ENCODE measurements around the gene TRPV6. TPM values are rescaled to one million over a fixed set of nuclear protein-coding genes. Genes with fewer than 3 reads are reported as not detected.

The TRPV6 gene
- total and polyA plus RNA-seq, 4 donors = 0.33 to 0.69 (median 0.50) TPM; not detected in 1

GRCh38 chr7:142901426-142902259 lies 16.1 kb upstream of the TRPV6 start:
- no peak overlapping the region for H3K27ac ChIP-seq (ENCODE audit: low read depth in 1 of 2, low read length in 2 of 2)
- 79 to 83% methylated on average over 15 of the region's 15 CpGs for WGBS, 2 donors
- no peaks in the 10 kb centered on the region for H3K27me3 ChIP-seq (ENCODE audit: control insufficient read depth in 1 of 2, insufficient read depth in 2 of 2, low read length in 1 of 2)
- peaks cover 3% of the 10 kb centered on the region for H3K9me3 ChIP-seq (ENCODE audit: control insufficient read depth, low read length)
- no peaks in the 10 kb centered on the region for H3K4me1 ChIP-seq (ENCODE audit: control insufficient read depth in 1 of 2, insufficient read depth in 2 of 2, low read length in 2 of 2)
- DNase-seq = no peak
- H3K36me3 ChIP-seq (ENCODE audit: control insufficient read depth in 1 of 2, insufficient read depth in 2 of 2, low read length in 1 of 2) = no peaks in the 10 kb centered on the region
- no peak overlapping the region for H3K4me3 ChIP-seq (ENCODE audit: low read length in 2 of 2)
- intact Hi-C loops (cut with DNase I) = no loop called here
- ATAC-seq (ENCODE audit: low FRiP score) = no peak

- ATAC-seq (ENCODE audit: low FRiP score) (no peak), DNase-seq (no peak)
- H3K27me3 ChIP-seq (ENCODE audit: control insufficient read depth in 1 of 2, insufficient read depth in 2 of 2, low read length in 1 of 2) = no peaks in the 10 kb centered on the region
- 29 to 46% methylated on average over 3 of the region's 3 CpGs for WGBS, 2 donors
- H3K36me3 ChIP-seq (ENCODE audit: control insufficient read depth in 1 of 2, insufficient read depth in 2 of 2, low read length in 1 of 2) = no peaks in the 10 kb centered on the region
- H3K9me3 ChIP-seq (ENCODE audit: control insufficient read depth, low read length) = peaks cover under 1% of the 10 kb centered on the region
- H3K4me3 ChIP-seq (ENCODE audit: low read length in 2 of 2) = no peak overlapping the region
- H3K27ac ChIP-seq (ENCODE audit: low read depth in 1 of 2, low read length in 2 of 2) = no peak overlapping the region
- intact Hi-C loops (cut with DNase I) = no loop called here
- H3K4me1 ChIP-seq (ENCODE audit: control insufficient read depth in 1 of 2, insufficient read depth in 2 of 2, low read length in 2 of 2) = no peaks in the 10 kb centered on the region
Observed at GRCh38 chr7:142899661-142900060, 14.1 kb upstream of the TRPV6 start.

- WGBS, 2 donors = 69 to 79% methylated on average over 3 of the region's 3 CpGs
- DNase-seq = no peak
- Histone ChIP-seq H3K27me3 (ENCODE audit: control insufficient read depth in 1 of 2, insufficient read depth in 2 of 2, low read length in 1 of 2) (no peaks in the 10 kb centered on the region), H3K27ac (ENCODE audit: low read depth in 1 of 2, low read length in 2 of 2) (no peak overlapping the region), H3K4me1 (ENCODE audit: control insufficient read depth in 1 of 2, insufficient read depth in 2 of 2, low read length in 2 of 2) (no peaks in the 10 kb centered on the region), H3K9me3 (ENCODE audit: control insufficient read depth, low read length) (no peaks in the 10 kb centered on the region), H3K4me3 (ENCODE audit: low read length in 2 of 2) (no peak overlapping the region), H3K36me3 (ENCODE audit: control insufficient read depth in 1 of 2, insufficient read depth in 2 of 2, low read length in 1 of 2) (no peaks in the 10 kb centered on the region)
- ATAC-seq (ENCODE audit: low FRiP score) = no peak
- intact Hi-C loops (cut with DNase I) = no loop called here
Observed at GRCh38 chr7:142898377-142899170, 13.0 kb upstream of the TRPV6 start.

DNA sequence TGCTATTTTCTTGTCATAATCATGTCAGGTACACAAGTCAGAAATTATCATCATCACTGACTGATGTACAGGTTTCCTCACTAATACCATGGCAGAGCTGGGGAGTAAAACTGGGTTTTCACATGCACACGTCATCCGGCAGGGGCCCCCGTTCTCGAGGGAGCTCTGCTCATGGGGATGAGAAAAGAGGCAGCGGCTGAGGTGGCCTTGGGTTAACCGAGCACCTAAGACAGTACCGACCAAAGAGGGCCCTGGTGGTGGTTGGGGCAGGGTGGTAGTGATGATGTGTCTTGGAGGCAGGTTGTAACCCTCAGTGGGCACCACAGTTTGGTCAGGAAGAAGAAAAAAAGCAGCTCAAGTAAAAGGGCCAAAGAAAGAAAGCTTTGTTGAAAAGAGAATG lies 12.1 kb upstream of the TRPV6 start:
- no peaks in the 10 kb centered on the region for H3K4me1 ChIP-seq (ENCODE audit: control insufficient read depth in 1 of 2, insufficient read depth in 2 of 2, low read length in 2 of 2)
- H3K36me3 ChIP-seq (ENCODE audit: control insufficient read depth in 1 of 2, insufficient read depth in 2 of 2, low read length in 1 of 2) = no peaks in the 10 kb centered on the region
- ATAC-seq (ENCODE audit: low FRiP score) = no peak
- DNase-seq = no peak
- no peak overlapping the region for H3K27ac ChIP-seq (ENCODE audit: low read depth in 1 of 2, low read length in 2 of 2)
- no peaks in the 10 kb centered on the region for H3K9me3 ChIP-seq (ENCODE audit: control insufficient read depth, low read length)
- H3K27me3 ChIP-seq (ENCODE audit: control insufficient read depth in 1 of 2, insufficient read depth in 2 of 2, low read length in 1 of 2) = no peaks in the 10 kb centered on the region
- H3K4me3 ChIP-seq (ENCODE audit: low read length in 2 of 2) = no peak overlapping the region
- intact Hi-C loops (cut with DNase I) = no loop called here
- 87 to 92% methylated on average over 7 of the region's 7 CpGs for WGBS, 2 donors

DNA sequence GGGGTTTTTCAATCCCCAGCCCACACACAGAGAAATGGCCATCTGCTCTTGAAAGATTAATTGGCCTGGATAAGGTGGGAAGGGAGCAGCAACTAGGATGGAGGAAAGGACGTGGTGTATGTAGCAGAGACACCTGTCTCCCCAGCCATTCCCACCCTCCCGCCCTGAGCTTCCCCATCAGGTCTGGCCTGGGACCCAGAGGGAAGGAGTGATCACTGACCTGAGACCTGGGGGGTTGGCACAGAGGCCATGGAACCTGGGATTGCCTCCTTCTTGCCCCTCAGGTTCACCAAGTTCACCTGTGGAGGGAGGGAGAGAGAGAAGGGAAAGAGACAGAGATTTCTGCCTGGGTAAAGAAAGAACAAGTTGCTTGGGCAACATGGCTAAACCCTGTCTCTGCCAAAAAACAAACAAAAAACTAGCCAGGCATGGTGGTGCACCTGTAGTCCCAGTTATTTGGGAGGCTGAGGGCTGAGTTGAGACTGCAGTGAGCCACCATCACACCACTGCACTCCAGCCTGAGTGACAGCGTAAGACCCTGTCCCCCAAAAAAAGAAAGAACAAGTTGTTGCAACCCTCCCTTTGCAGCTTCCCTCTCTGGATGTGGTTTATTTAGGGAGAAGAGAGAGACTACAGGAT lies 11.3 kb upstream of the TRPV6 start:
- 90 to 98% methylated on average over 3 of the region's 3 CpGs for WGBS, 2 donors

DNA sequence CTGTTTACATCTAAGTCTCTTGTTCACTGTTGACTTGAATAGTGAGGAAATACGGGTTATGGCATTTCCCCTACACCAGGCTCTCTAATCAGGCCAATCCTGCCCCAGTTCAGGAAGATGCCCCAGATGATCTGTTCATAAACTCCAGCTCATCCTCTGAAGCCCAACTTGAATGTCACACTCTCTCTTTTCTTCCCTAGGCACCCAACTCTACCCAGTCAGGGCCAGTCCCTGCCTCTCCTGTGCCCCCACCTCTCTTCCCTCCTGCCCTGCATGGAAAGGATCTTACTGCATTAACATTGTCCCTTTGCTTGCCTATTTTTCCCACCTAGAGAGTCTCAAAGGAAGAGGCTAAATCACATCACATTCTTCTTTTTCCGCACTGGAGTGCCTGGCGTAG lies 10.6 kb upstream of the TRPV6 start:
- intact Hi-C loops (cut with DNase I) = no loop called here
- ATAC-seq (ENCODE audit: low FRiP score) (no peak), DNase-seq (no peak)
- H3K36me3 ChIP-seq (ENCODE audit: control insufficient read depth in 1 of 2, insufficient read depth in 2 of 2, low read length in 1 of 2) = no peaks in the 10 kb centered on the region
- no peaks in the 10 kb centered on the region for H3K27me3 ChIP-seq (ENCODE audit: control insufficient read depth in 1 of 2, insufficient read depth in 2 of 2, low read length in 1 of 2)
- no peaks in the 10 kb centered on the region for H3K9me3 ChIP-seq (ENCODE audit: control insufficient read depth, low read length)
- no peak overlapping the region for H3K4me3 ChIP-seq (ENCODE audit: low read length in 2 of 2)
- WGBS, 2 donors = 94 to 95% methylated on average over 3 of the region's 3 CpGs
- no peak overlapping the region for H3K27ac ChIP-seq (ENCODE audit: low read depth in 1 of 2, low read length in 2 of 2)
- H3K4me1 ChIP-seq (ENCODE audit: control insufficient read depth in 1 of 2, insufficient read depth in 2 of 2, low read length in 2 of 2) = no peaks in the 10 kb centered on the region

More for the DNA sequence above, 11.3 kb upstream of the TRPV6 start:
- Histone ChIP-seq H3K27ac (ENCODE audit: low read depth in 1 of 2, low read length in 2 of 2) (no peak overlapping the region), H3K27me3 (ENCODE audit: control insufficient read depth in 1 of 2, insufficient read depth in 2 of 2, low read length in 1 of 2) (no peaks in the 10 kb centered on the region), H3K36me3 (ENCODE audit: control insufficient read depth in 1 of 2, insufficient read depth in 2 of 2, low read length in 1 of 2) (no peaks in the 10 kb centered on the region), H3K4me3 (ENCODE audit: low read length in 2 of 2) (no peak overlapping the region), H3K4me1 (ENCODE audit: control insufficient read depth in 1 of 2, insufficient read depth in 2 of 2, low read length in 2 of 2) (no peaks in the 10 kb centered on the region), H3K9me3 (ENCODE audit: control insufficient read depth, low read length) (no peaks in the 10 kb centered on the region)
- intact Hi-C loops (cut with DNase I) = no loop called here
- ATAC-seq (ENCODE audit: low FRiP score) (no peak), DNase-seq (no peak)

GRCh38 chr7:142894985-142895593 lies 9.5 kb upstream of the TRPV6 start:
- intact Hi-C loops (cut with DNase I) = no loop called here
- H3K27me3 ChIP-seq (ENCODE audit: control insufficient read depth in 1 of 2, insufficient read depth in 2 of 2, low read length in 1 of 2) = no peaks in the 10 kb centered on the region
- H3K27ac ChIP-seq (ENCODE audit: low read depth in 1 of 2, low read length in 2 of 2) = no peak overlapping the region
- ATAC-seq (ENCODE audit: low FRiP score) (no peak), DNase-seq (no peak)
- H3K9me3 ChIP-seq (ENCODE audit: control insufficient read depth, low read length) = no peaks in the 10 kb centered on the region
- WGBS, 2 donors = 75 to 78% methylated on average over 6 of the region's 6 CpGs
- H3K4me1 ChIP-seq (ENCODE audit: control insufficient read depth in 1 of 2, insufficient read depth in 2 of 2, low read length in 2 of 2) = no peaks in the 10 kb centered on the region
- no peaks in the 10 kb centered on the region for H3K36me3 ChIP-seq (ENCODE audit: control insufficient read depth in 1 of 2, insufficient read depth in 2 of 2, low read length in 1 of 2)
- no peak overlapping the region for H3K4me3 ChIP-seq (ENCODE audit: low read length in 2 of 2)

DNA sequence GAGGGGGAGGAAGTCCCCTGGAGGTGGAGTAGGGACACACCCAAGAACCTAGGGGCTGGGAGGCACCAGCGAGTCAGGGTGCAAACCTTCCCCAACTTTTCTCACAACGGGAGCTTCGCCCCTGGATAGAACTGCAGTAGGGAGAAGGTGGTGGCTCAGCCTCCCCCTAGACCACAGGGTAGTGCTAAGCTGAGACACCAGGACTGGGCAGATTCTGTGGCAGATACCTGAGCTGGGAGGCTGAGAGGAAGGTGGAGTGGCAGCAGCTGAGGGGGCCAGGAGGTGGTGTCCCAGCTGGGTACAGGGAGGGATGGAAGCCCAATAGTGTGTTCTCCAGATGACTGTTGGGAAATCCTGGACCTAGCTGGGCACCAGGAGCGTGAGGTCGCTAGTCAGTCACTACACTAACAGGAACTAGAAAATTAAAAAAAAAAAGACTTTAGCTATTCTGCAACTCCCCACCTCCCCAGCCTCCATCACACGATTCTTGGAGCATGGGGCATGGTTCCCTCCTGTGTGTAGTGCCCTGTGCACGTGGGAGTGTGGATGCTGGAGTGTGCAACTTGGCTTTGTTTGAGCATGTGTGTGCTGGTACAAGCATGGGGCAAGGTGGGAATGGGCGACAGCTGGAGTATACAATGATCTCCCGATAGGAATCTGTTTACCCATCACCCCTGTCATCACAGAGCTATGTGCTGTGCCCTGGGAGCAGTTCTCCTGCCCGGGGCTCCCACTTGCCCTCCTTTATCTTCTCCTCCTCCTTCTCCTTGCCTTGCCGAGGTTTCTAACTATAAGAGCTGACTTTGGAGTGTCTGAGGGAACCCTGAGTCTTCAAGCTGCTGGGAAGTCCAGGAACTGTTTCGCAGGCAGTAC lies 8.8 kb upstream of the TRPV6 start:
- no peaks in the 10 kb centered on the region for H3K27me3 ChIP-seq (ENCODE audit: control insufficient read depth in 1 of 2, insufficient read depth in 2 of 2, low read length in 1 of 2)
- no peaks in the 10 kb centered on the region for H3K9me3 ChIP-seq (ENCODE audit: control insufficient read depth, low read length)
- WGBS, 2 donors = 79 to 82% methylated on average over 12 of the region's 12 CpGs
- no peaks in the 10 kb centered on the region for H3K36me3 ChIP-seq (ENCODE audit: control insufficient read depth in 1 of 2, insufficient read depth in 2 of 2, low read length in 1 of 2)
- H3K4me3 ChIP-seq (ENCODE audit: low read length in 2 of 2) = no peak overlapping the region
- intact Hi-C loops (cut with DNase I) = no loop called here
- no peak for ATAC-seq (ENCODE audit: low FRiP score)
- H3K27ac ChIP-seq (ENCODE audit: low read depth in 1 of 2, low read length in 2 of 2) = no peak overlapping the region
- no peaks in the 10 kb centered on the region for H3K4me1 ChIP-seq (ENCODE audit: control insufficient read depth in 1 of 2, insufficient read depth in 2 of 2, low read length in 2 of 2)
- no peak for DNase-seq

Data from aorta (tissue), 5 donors.